HL-60 (cell line): ENCODE results near the gene VILL.

Experiments used
- DNase-seq, 2 experiments: peaks; one replicate each; pipeline ENCODE4 v3.0.0-alpha.2; 2010 to 2020; ENCODE audit warnings: low read depth in 1 of 2, low spot score in 1 of 2
- H3K27ac ChIP-seq: fragments of 250-450 bp; sonication (Bioruptor Pico); replicated peaks from 2 replicates; pipeline ENCODE4 v1.5.1; 2020; ENCODE audit warnings: mild to moderate bottlenecking, moderate library complexity
- H3K27me3 ChIP-seq: fragments of 250-450 bp; sonication (Bioruptor Pico); 2 replicates; pipeline ENCODE4 v1.5.1; 2021; ENCODE audit warnings: mild to moderate bottlenecking, moderate library complexity; ENCODE audit not compliant: insufficient read depth, poor library complexity, severe bottlenecking
- H3K4me3 ChIP-seq: replicated peaks from 2 replicates; pipeline ENCODE4 v1.5.1; 2011; ENCODE audit warnings: mild to moderate bottlenecking, control low read depth, low read length; ENCODE audit not compliant: insufficient read depth
- CTCF ChIP-seq: IDR thresholded peaks from one replicate; pipeline ENCODE4 v1.5.1; 2011; ENCODE audit warnings: low read length, control low read depth, inconsistent platforms; ENCODE audit not compliant: insufficient read depth
- GABPA ChIP-seq: IDR thresholded peaks from 2 replicates; pipeline ENCODE4 v1.6.1; 2012; ENCODE audit warnings: low read depth
- POLR2AphosphoS5 ChIP-seq: IDR thresholded peaks from 2 replicates; pipeline ENCODE4 v1.6.1; 2012; ENCODE audit warnings: low read depth
- REST ChIP-seq: IDR thresholded peaks from 2 replicates; pipeline ENCODE4 v1.6.1; 2012; ENCODE audit warnings: low read depth; ENCODE audit not compliant: insufficient replicate concordance
- SPI1 ChIP-seq: IDR thresholded peaks from 2 replicates; pipeline ENCODE4 v1.6.1; 2012; ENCODE audit warnings: low read depth, mild to moderate bottlenecking, borderline replicate concordance

The VILL gene

GRCh38 chr3:38005076-38006020 is 14.8 kb downstream of the VILL start:
- DNase-seq, result no peak
- TF ChIP-seq SPI1 (no peak), GABPA (no peak), REST (no peak), CTCF (no peak), POLR2AphosphoS5 (no peak)
- Histone ChIP-seq H3K27me3 (no peaks in the 10 kb centered on the region), H3K27ac (no peak overlapping the region), H3K4me3 (no peak overlapping the region)

GRCh38 chr3:38006031-38006430 is 15.4 kb downstream of the VILL start:
- no peak overlapping the region for H3K27ac ChIP-seq
- no peak for TF ChIP-seq SPI1
- TF ChIP-seq CTCF, result no peak
- no peak for TF ChIP-seq REST
- TF ChIP-seq GABPA, result no peak
- no peak for TF ChIP-seq POLR2AphosphoS5
- DNase-seq, result no peak
- no peak overlapping the region for H3K4me3 ChIP-seq
- H3K27me3 ChIP-seq, result no peaks in the 10 kb centered on the region

- DNase-seq, result no peak
- H3K27me3 ChIP-seq, result no peaks in the 10 kb centered on the region
- H3K4me3 ChIP-seq, result no peak overlapping the region
- no peak overlapping the region for H3K27ac ChIP-seq
- no peak for TF ChIP-seq GABPA
- TF ChIP-seq SPI1, result no peak
- no peak for TF ChIP-seq CTCF
- no peak for TF ChIP-seq REST
- TF ChIP-seq POLR2AphosphoS5, result no peak
These were observed 15.9 kb downstream of the VILL start for GRCh38 chr3:38006445-38006995.
